NB4 (cell line): Measurements from ENCODE around the gene MAPK8IP2.

ENCODE experiments used
- CTCF ChIP-seq: IDR thresholded peaks from one replicate; pipeline ENCODE4 v1.5.1; 2012; ENCODE audit warnings: low read depth, low read length
- MAX ChIP-seq: IDR thresholded peaks from 2 replicates; pipeline ENCODE4 v1.6.1; 2011; ENCODE audit warnings: low read depth, low read length
- POLR2A ChIP-seq: IDR thresholded peaks from 2 replicates; pipeline ENCODE4 v1.6.1; 2011; ENCODE audit warnings: mild to moderate bottlenecking; ENCODE audit not compliant: insufficient read length; ENCODE audit errors: extremely low read depth

- no peak for TF ChIP-seq POLR2A
- TF ChIP-seq MAX, result no peak
- TF ChIP-seq CTCF, result no peak
Measured at GRCh38 chr22:50600538-50600937, at the start of gene MAPK8IP2.
